OCI-LY1 (cell line): ENCODE results near the gene LDLRAD3.

Source experiments
- H2AFZ ChIP-seq: fragments of 200-600 bp; sonication (generic), shearing (Covaris generic); 2 replicates; pipeline ENCODE4 v1.6.0; 2014; ENCODE audit warnings: antibody characterized with exemption, mild to moderate bottlenecking, low read length
- H3F3A ChIP-seq: fragments of 200-600 bp; sonication (generic), shearing (Covaris generic); 2 replicates; pipeline ENCODE4 v1.6.0; 2014; ENCODE audit warnings: mild to moderate bottlenecking, antibody characterized with exemption, low read length, moderate library complexity; ENCODE audit not compliant: insufficient read depth
- H3K27ac ChIP-seq: fragments of 200-600 bp; sonication (generic); 2 replicates; pipeline ENCODE4 v1.5.1; 2014; ENCODE audit warnings: low read length, mixed run types, mild to moderate bottlenecking, low read depth; ENCODE audit not compliant: poor library complexity, severe bottlenecking
- H3K27me3 ChIP-seq: fragments of 200-600 bp; sonication (generic); 2 replicates; pipeline ENCODE4 v1.6.0; 2014; ENCODE audit warnings: antibody characterized with exemption, mild to moderate bottlenecking, low read length, moderate library complexity; ENCODE audit not compliant: insufficient read depth
- H3K36me3 ChIP-seq: fragments of 200-600 bp; sonication (generic); 2 replicates; pipeline ENCODE4 v1.6.1; 2014; ENCODE audit warnings: mild to moderate bottlenecking, antibody characterized with exemption, low read length, moderate library complexity, mixed read lengths; ENCODE audit not compliant: insufficient read depth
- H3K4me1 ChIP-seq: fragments of 200-600 bp; sonication (generic); 2 replicates; pipeline ENCODE4 v1.5.1; 2014; ENCODE audit warnings: mild to moderate bottlenecking, low read length, moderate library complexity; ENCODE audit not compliant: insufficient read depth, severe bottlenecking
- H3K4me2 ChIP-seq: fragments of 200-600 bp; sonication (generic), shearing (Covaris generic); 2 replicates; pipeline ENCODE4 v1.6.1; 2014; ENCODE audit warnings: low read length
- H3K4me3 ChIP-seq: fragments of 200-600 bp; sonication (generic); 2 replicates; pipeline ENCODE4 v1.5.1; 2014; ENCODE audit warnings: low read length, low read depth, mild to moderate bottlenecking, mixed read lengths; ENCODE audit not compliant: poor library complexity, severe bottlenecking
- H3K79me2 ChIP-seq: fragments of 200-600 bp; shearing (Covaris generic); 2 replicates; pipeline ENCODE4 v1.6.1; 2016; ENCODE audit warnings: mixed run types, low read length, mixed read lengths; ENCODE audit not compliant: insufficient read depth
- H3K9ac ChIP-seq: fragments of 200-600 bp; sonication (generic), shearing (Covaris generic); 2 replicates; pipeline ENCODE4 v1.6.1; 2014; ENCODE audit warnings: mild to moderate bottlenecking, low read length, mixed read lengths
- H3K9me2 ChIP-seq: fragments of 200-600 bp; sonication (generic), shearing (Covaris generic); 2 replicates; pipeline ENCODE4 v1.6.1; 2014; ENCODE audit warnings: low read depth, mild to moderate bottlenecking, low read length, mixed read lengths
- H3K9me3 ChIP-seq: fragments of 200-600 bp; shearing (Covaris generic); 2 replicates; pipeline ENCODE4 v1.6.1; 2014; ENCODE audit warnings: low read length, mixed read lengths
- H4K20me1 ChIP-seq: fragments of 200-600 bp; sonication (generic), shearing (Covaris generic); 2 replicates; pipeline ENCODE4 v1.6.0; 2016; ENCODE audit warnings: mild to moderate bottlenecking, low read length; ENCODE audit not compliant: insufficient read depth
- CTCF ChIP-seq: fragments of 200-600 bp; sonication (generic), shearing (Covaris generic); IDR thresholded peaks from 2 replicates; pipeline ENCODE4 v1.5.1; 2017; ENCODE audit warnings: mild to moderate bottlenecking, antibody characterized with exemption, low read length, moderate library complexity, mixed read lengths
- EZH2 ChIP-seq: fragments of 200-600 bp; sonication (generic), shearing (Covaris generic); IDR thresholded peaks from 2 replicates; pipeline ENCODE4 v1.8.0; 2017; ENCODE audit warnings: borderline replicate concordance, mixed run types, mild to moderate bottlenecking, antibody characterized with exemption, low read length, moderate library complexity, mixed read lengths

LDLRAD3 gene

GRCh38 chr11:35933320-35933871, 10.5 kb upstream of the LDLRAD3 start:
- H3K4me1 ChIP-seq: no peaks in the 10 kb centered on the region
- TF ChIP-seq CTCF (no peak), EZH2 (no peak)
- no peak overlapping the region for H3K4me2 ChIP-seq
- no peaks in the 10 kb centered on the region for H3K9me2 ChIP-seq
- H3K27ac ChIP-seq: no peak overlapping the region
- H3F3A ChIP-seq: no peaks in the 10 kb centered on the region
- no peak overlapping the region for H3K4me3 ChIP-seq
- H2AFZ ChIP-seq: no peak overlapping the region
- H3K27me3 ChIP-seq: no peaks in the 10 kb centered on the region
- H4K20me1 ChIP-seq: no peaks in the 10 kb centered on the region
- H3K9ac ChIP-seq: no peak overlapping the region
- no peaks in the 10 kb centered on the region for H3K79me2 ChIP-seq
- no peaks in the 10 kb centered on the region for H3K36me3 ChIP-seq
- H3K9me3 ChIP-seq: no peaks in the 10 kb centered on the region

- no peaks in the 10 kb centered on the region for H4K20me1 ChIP-seq
- no peaks in the 10 kb centered on the region for H3K36me3 ChIP-seq
- no peaks in the 10 kb centered on the region for H3K9me3 ChIP-seq
- no peak overlapping the region for H3K4me3 ChIP-seq
- TF ChIP-seq EZH2: no peak
- TF ChIP-seq CTCF: no peak
- no peak overlapping the region for H2AFZ ChIP-seq
- H3K9me2 ChIP-seq: no peaks in the 10 kb centered on the region
- H3K4me2 ChIP-seq: no peak overlapping the region
- no peaks in the 10 kb centered on the region for H3K79me2 ChIP-seq
- no peaks in the 10 kb centered on the region for H3F3A ChIP-seq
- no peak overlapping the region for H3K27ac ChIP-seq
- H3K27me3 ChIP-seq: no peaks in the 10 kb centered on the region
- no peak overlapping the region for H3K9ac ChIP-seq
- H3K4me1 ChIP-seq: no peaks in the 10 kb centered on the region
Measured at GRCh38 chr11:35934271-35934670, 9.6 kb upstream of the LDLRAD3 start.

GRCh38 chr11:35934981-35935380, 8.9 kb upstream of the LDLRAD3 start:
- no peaks in the 10 kb centered on the region for H3F3A ChIP-seq
- no peak overlapping the region for H3K4me3 ChIP-seq
- no peaks in the 10 kb centered on the region for H3K27me3 ChIP-seq
- H3K4me2 ChIP-seq: no peak overlapping the region
- no peaks in the 10 kb centered on the region for H3K4me1 ChIP-seq
- H3K27ac ChIP-seq: no peak overlapping the region
- no peaks in the 10 kb centered on the region for H3K79me2 ChIP-seq
- H3K9ac ChIP-seq: no peak overlapping the region
- H4K20me1 ChIP-seq: no peaks in the 10 kb centered on the region
- no peaks in the 10 kb centered on the region for H3K36me3 ChIP-seq
- H3K9me3 ChIP-seq: no peaks in the 10 kb centered on the region
- H3K9me2 ChIP-seq: no peaks in the 10 kb centered on the region
- no peak overlapping the region for H2AFZ ChIP-seq
- TF ChIP-seq CTCF (no peak), EZH2 (no peak)
